HepG2 (cell line): ENCODE data around the gene POMP. TPM values are rescaled to one million over a fixed set of nuclear protein-coding genes. Genes with fewer than 3 reads are reported as not detected.

ENCODE experiments used
- ATAC-seq: fragments of 200-7000 bp; cut with Tn5 transposase; 3 replicates; pipeline ENCODE4 v1.9.1; 2020; ENCODE audit warnings: mild to moderate bottlenecking, moderate library complexity
- BruUV-seq: library from RNA; stranded (reverse); fragments of 400-500 nt; replicated peaks from 2 replicates; lab custom pipeline; 2021; lab: Mats Ljungman, UMichigan
- CTCF ChIA-PET: fragments of 300-600 bp; formaldehyde crosslinking; extraction: SDS; loops from one replicate; lab custom pipeline; 2021; ENCODE audit warnings: low total read pairs, inconsistent platforms, low intra/inter-chr PET ratio; lab: Yijun Ruan, JAX
- POLR2A ChIA-PET: fragments of 350-600 bp; sonication (Branson Sonifier 250); formaldehyde crosslinking; loops from one replicate; lab custom pipeline; 2020; ENCODE audit warnings: antibody characterized with exemption, inconsistent platforms; lab: Yijun Ruan, JAX
- DNase-seq: peaks from one replicate; pipeline ENCODE4 v3.0.0-alpha.2; 2015; ENCODE audit warnings: low spot score
- FAIRE-seq: peaks from 3 replicates; lab custom pipeline; 2011; peaks lifted over from hg19 to GRCh38; lab: Jason Lieb, UNC
- H2AFZ ChIP-seq: one replicate; pipeline ENCODE4 v1.6.1; 2011; ENCODE audit warnings: low read length, inconsistent platforms
- H3K27ac ChIP-seq: fragments of 300-600 bp; 3 replicates; pipeline ENCODE4 v1.8.0; 2011; ENCODE audit warnings: mixed run types, mild to moderate bottlenecking, mixed read lengths, low read length, inconsistent platforms; ENCODE audit not compliant: insufficient read depth; ENCODE audit errors: extremely low read length
- H3K27me3 ChIP-seq, 2 experiments: fragments of 200-600 bp in 1 of 2; 2 replicates in 1 of 2; 3 replicates in 1 of 2; pipeline versions ENCODE4 v1.6.0 to v1.8.0; 2011; ENCODE audit warnings: low read length in 2 of 2, mild to moderate bottlenecking in 2 of 2, moderate library complexity in 2 of 2, inconsistent platforms in 1 of 2; ENCODE audit not compliant: insufficient read depth in 2 of 2, control insufficient read depth in 1 of 2
- H3K36me3 ChIP-seq, 2 experiments: fragments of 200-600 bp in 1 of 2; replicated peaks in 1 of 2; 2 replicates in 1 of 2; 3 replicates in 1 of 2; pipeline versions ENCODE4 v1.5.1 to v1.8.0; 2011; ENCODE audit warnings: low read length in 2 of 2, inconsistent platforms in 1 of 2; ENCODE audit not compliant: insufficient read depth in 2 of 2, control insufficient read depth in 1 of 2
- H3K4me1 ChIP-seq: 2 replicates; pipeline ENCODE4 v1.5.1; 2012; ENCODE audit warnings: low read length, inconsistent platforms; ENCODE audit not compliant: insufficient read depth
- H3K4me2 ChIP-seq: 2 replicates; pipeline ENCODE4 v1.6.0; 2011; ENCODE audit warnings: low read depth, low read length, inconsistent platforms
- H3K4me3 ChIP-seq, 3 experiments: fragments of 200-600 bp in 1 of 3; sonication (generic), shearing (Covaris generic) in 1 of 3; replicated peaks in 1 of 3; 2 replicates each; pipeline ENCODE4 v1.5.1; 2011 to 2016; ENCODE audit warnings: low read length in 3 of 3, inconsistent platforms in 2 of 3, low read depth in 2 of 3, mild to moderate bottlenecking in 2 of 3, control low read depth in 1 of 3, mixed read lengths in 1 of 3; ENCODE audit not compliant: insufficient read depth in 1 of 3
- H3K79me2 ChIP-seq: one replicate; pipeline ENCODE4 v1.6.1; 2011; ENCODE audit warnings: low read length, inconsistent platforms; ENCODE audit not compliant: insufficient read depth
- H3K9ac ChIP-seq: 2 replicates; pipeline ENCODE4 v1.6.0; 2011; ENCODE audit warnings: mild to moderate bottlenecking, low read depth, low read length, inconsistent platforms; ENCODE audit not compliant: insufficient read depth
- H3K9me3 ChIP-seq: 2 replicates; pipeline ENCODE4 v1.5.1; 2012; ENCODE audit warnings: mild to moderate bottlenecking, low read length
- H4K20me1 ChIP-seq: 2 replicates; pipeline ENCODE4 v1.6.0; 2011; ENCODE audit warnings: inconsistent platforms, mild to moderate bottlenecking, low read length, moderate library complexity; ENCODE audit not compliant: insufficient read depth
- FOXP1 ChIP-seq, 2 experiments: fragments of 450-650 bp in 1 of 2; IDR thresholded peaks; 2 replicates each; pipeline ENCODE4 v1.6.1; 2017 to 2018; ENCODE audit warnings: antibody characterized with exemption in 1 of 2
- HOXA3 ChIP-seq: sonication (generic); formaldehyde crosslinking; IDR thresholded peaks from 2 replicates; pipeline ENCODE4 v1.5.0; 2020; ENCODE audit warnings: missing genetic modification reagents
- KLF12 ChIP-seq: sonication (generic); formaldehyde crosslinking; IDR thresholded peaks from 2 replicates; pipeline ENCODE4 v1.4.0; 2020; ENCODE audit warnings: missing genetic modification reagents, borderline replicate concordance
- LCORL ChIP-seq, 2 experiments: fragments of 450-650 bp in 1 of 2; sonication (generic) in 1 of 2; formaldehyde crosslinking in 1 of 2; IDR thresholded peaks; 2 replicates each; pipeline versions ENCODE4 v1.5.0 to v1.6.1; 2017 to 2020; ENCODE audit warnings: antibody characterized with exemption in 1 of 2, missing genetic modification reagents in 1 of 2
- ZMYM3 ChIP-seq: sonication (generic); formaldehyde crosslinking; IDR thresholded peaks from 2 replicates; pipeline ENCODE4 v1.5.1; 2020; ENCODE audit warnings: mild to moderate bottlenecking, missing genetic modification reagents
- ZNF326 ChIP-seq: sonication (generic); formaldehyde crosslinking; IDR thresholded peaks from 2 replicates; pipeline ENCODE4 v1.4.0; 2020; ENCODE audit warnings: missing genetic modification reagents, borderline replicate concordance
- ZNF746 ChIP-seq: sonication (generic); formaldehyde crosslinking; IDR thresholded peaks from 2 replicates; pipeline ENCODE4 v1.8.0; 2022; ENCODE audit warnings: mild to moderate bottlenecking, missing genetic modification reagents
- WGBS: methylation state at CpG from one replicate; pipeline ENCODE4 v1.1.6; 2017; ENCODE audit warnings: low lambda C conversion rate; 5-methylcytosine and 5-hydroxymethylcytosine counted together
- in situ Hi-C: cut with HindIII; loops from 2 replicates; pipeline ENCODE4 v1.10.0; 2017; ENCODE audit warnings: low pct_unique_long_range_greater_than_20kb; ENCODE audit not compliant: extremely low pct_ligation_motif_present
- intact Hi-C: fragments of 100-400 bp; cut with micrococcal nuclease; formaldehyde crosslinking; loops from one replicate; pipeline ENCODE4 v1.10.0; 2022; ENCODE audit not compliant: unreplicated experiment
- polyA plus RNA-seq, 8 experiments: library from polyadenylated mRNA; depleted of rRNA in 3 of 8; stranded (reverse) in 7 of 8; unstranded in 1 of 8; fragments of >200 nt; fragmentation: Illumina TruSeq in 4 of 8; extraction: Trizol in 4 of 8; gene quantifications; 2 replicates each; pipeline versions ENCODE4 v1.2.1 to v1.2.3, GENCODE V29; 2011 to 2016; ENCODE audit warnings: low read depth in 4 of 8, missing spikeins in 1 of 8, mixed read lengths in 1 of 8; ENCODE audit not compliant: insufficient read depth in 1 of 8
- total RNA-seq, 5 experiments: library from RNA; depleted of rRNA; stranded (reverse); fragments of >200 nt; fragmentation: Illumina TruSeq; extraction: Trizol; gene quantifications; 2 replicates each; pipeline ENCODE4 v1.2.3, GENCODE V29; 2016; ENCODE audit warnings: low read depth in 1 of 5
- TF ChIP-seq, protein P1 (sequence below): sonication (generic); formaldehyde crosslinking; IDR thresholded peaks from 2 replicates; pipeline ENCODE4 v1.4.0; 2020; ENCODE audit warnings: low read depth, mild to moderate bottlenecking, missing genetic modification reagents
- TF ChIP-seq, protein P2 (sequence below): sonication (generic); formaldehyde crosslinking; IDR thresholded peaks from 2 replicates; pipeline ENCODE4 v1.4.0; 2020; ENCODE audit warnings: missing genetic modification reagents, mild to moderate bottlenecking, borderline replicate concordance
- TF ChIP-seq, protein P3 (sequence below): IDR thresholded peaks from 2 replicates; pipeline ENCODE4 v1.6.1; 2016; ENCODE audit warnings: low read depth, control low read depth
- TF ChIP-seq, protein P4 (sequence below): sonication (generic); formaldehyde crosslinking; IDR thresholded peaks from 2 replicates; pipeline ENCODE4 v1.5.0; 2020; ENCODE audit warnings: missing genetic modification reagents

The POMP gene
- total and polyA plus RNA-seq, 2 of the 13 experiments (the other 11 are each of a cell fraction or from before 2014, with no cell fraction given), result 30.6 to 118 TPM

DNA sequence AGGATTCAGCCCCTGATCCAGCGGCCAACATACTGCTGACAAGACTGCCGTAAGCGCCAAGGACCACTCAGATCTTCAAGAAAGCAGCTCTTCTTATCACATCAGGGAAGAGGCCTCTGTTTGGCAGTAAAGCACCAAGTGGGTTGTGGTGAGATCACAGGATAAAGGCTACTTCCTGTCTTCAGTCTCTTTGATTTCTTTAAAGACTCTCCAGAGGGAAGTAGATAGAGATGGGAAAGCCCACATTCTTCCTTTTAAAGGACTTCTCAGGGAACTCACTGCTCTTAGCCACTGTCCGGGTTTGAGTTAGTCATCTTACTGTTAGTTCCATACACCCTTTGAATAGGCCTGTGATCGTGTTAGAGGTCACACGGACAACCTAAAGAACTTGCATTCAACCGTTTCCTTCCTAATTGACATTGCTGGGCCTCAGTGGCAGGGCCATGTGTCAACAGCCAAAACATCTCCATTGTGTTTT is 47.2 kb upstream of the POMP start:
- 28% methylated on average over 7 of the region's 7 CpGs for WGBS
- POLR2A ChIA-PET, result no interaction called here
- Histone ChIP-seq H3K4me3 (no peak overlapping the region), H4K20me1 (no peaks in the 10 kb centered on the region), H3K27ac (no peak overlapping the region), H3K9me3 (no peaks in the 10 kb centered on the region), H3K9ac (no peak overlapping the region), H3K79me2 (no peaks in the 10 kb centered on the region), H3K36me3 (no peaks in the 10 kb centered on the region)
- in situ Hi-C loops (no loop called here), intact Hi-C loops (no loop called here)
- ATAC-seq (no peak), FAIRE-seq (no peak)
- no TSS peak for BruUV-seq
- CTCF ChIA-PET, result no interaction called here
- no peak for TF ChIP-seq ZMYM3 (CRISPR knock-in tag)
- TF ChIP-seq, all 625 proteins: peak for 0
- no peak overlapping the region for H3K4me2 ChIP-seq
- no peaks in the 10 kb centered on the region for H3K4me1 ChIP-seq
- no peaks in the 10 kb centered on the region for H3K27me3 ChIP-seq
- H2AFZ ChIP-seq, result no peak overlapping the region
- DNase-seq, result no peak

DNA sequence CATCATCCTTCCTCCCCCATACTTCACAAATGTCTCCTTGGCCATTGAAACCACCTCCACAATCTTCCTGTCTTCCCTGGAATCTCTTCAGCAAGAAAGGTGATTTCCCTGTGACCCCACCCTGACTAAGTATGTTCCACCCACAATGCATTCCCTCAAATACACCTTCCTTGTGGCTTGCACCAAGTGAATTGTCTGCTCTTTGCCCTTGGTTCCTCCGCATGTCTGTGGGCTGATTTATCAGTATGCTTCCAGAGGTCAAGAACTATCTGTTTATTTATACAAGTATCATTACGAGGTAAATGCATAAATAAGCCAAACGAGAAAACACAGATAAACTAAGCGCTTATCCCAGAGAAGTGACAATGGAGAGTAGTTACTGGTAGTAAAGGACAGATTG is 45.4 kb upstream of the POMP start:
- no peaks in the 10 kb centered on the region for H3K4me1 ChIP-seq
- no peaks in the 10 kb centered on the region for H3K79me2 ChIP-seq
- H3K27ac ChIP-seq, result no peak overlapping the region
- DNase-seq, result no peak
- no peak overlapping the region for H3K4me3 ChIP-seq
- H3K36me3 ChIP-seq, result no peaks in the 10 kb centered on the region
- no peaks in the 10 kb centered on the region; a peak in 1 of 5 replicates for H3K27me3 ChIP-seq
- H3K9me3 ChIP-seq, result no peaks in the 10 kb centered on the region
- FAIRE-seq, result no peak
- H3K4me2 ChIP-seq, result no peak overlapping the region
- 5% methylated on average over 4 of the region's 4 CpGs for WGBS
- CTCF ChIA-PET, result no interaction called here
- H3K9ac ChIP-seq, result no peak overlapping the region
- intact Hi-C loops, result no loop called here
- H2AFZ ChIP-seq, result no peak overlapping the region
- no peaks in the 10 kb centered on the region for H4K20me1 ChIP-seq
- BruUV-seq, result no TSS peak
- in situ Hi-C loops, result no loop called here
- POLR2A ChIA-PET, result no interaction called here
- no peak for ATAC-seq
- TF ChIP-seq, protein P1, sequence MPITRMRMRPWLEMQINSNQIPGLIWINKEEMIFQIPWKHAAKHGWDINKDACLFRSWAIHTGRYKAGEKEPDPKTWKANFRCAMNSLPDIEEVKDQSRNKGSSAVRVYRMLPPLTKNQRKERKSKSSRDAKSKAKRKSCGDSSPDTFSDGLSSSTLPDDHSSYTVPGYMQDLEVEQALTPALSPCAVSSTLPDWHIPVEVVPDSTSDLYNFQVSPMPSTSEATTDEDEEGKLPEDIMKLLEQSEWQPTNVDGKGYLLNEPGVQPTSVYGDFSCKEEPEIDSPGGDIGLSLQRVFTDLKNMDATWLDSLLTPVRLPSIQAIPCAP (CRISPR knock-in tag), result no peak
- TF ChIP-seq KLF12, result no peak
- TF ChIP-seq, protein P2, sequence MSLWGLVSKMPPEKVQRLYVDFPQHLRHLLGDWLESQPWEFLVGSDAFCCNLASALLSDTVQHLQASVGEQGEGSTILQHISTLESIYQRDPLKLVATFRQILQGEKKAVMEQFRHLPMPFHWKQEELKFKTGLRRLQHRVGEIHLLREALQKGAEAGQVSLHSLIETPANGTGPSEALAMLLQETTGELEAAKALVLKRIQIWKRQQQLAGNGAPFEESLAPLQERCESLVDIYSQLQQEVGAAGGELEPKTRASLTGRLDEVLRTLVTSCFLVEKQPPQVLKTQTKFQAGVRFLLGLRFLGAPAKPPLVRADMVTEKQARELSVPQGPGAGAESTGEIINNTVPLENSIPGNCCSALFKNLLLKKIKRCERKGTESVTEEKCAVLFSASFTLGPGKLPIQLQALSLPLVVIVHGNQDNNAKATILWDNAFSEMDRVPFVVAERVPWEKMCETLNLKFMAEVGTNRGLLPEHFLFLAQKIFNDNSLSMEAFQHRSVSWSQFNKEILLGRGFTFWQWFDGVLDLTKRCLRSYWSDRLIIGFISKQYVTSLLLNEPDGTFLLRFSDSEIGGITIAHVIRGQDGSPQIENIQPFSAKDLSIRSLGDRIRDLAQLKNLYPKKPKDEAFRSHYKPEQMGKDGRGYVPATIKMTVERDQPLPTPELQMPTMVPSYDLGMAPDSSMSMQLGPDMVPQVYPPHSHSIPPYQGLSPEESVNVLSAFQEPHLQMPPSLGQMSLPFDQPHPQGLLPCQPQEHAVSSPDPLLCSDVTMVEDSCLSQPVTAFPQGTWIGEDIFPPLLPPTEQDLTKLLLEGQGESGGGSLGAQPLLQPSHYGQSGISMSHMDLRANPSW (CRISPR knock-in tag), result no peak
- TF ChIP-seq, protein P3, sequence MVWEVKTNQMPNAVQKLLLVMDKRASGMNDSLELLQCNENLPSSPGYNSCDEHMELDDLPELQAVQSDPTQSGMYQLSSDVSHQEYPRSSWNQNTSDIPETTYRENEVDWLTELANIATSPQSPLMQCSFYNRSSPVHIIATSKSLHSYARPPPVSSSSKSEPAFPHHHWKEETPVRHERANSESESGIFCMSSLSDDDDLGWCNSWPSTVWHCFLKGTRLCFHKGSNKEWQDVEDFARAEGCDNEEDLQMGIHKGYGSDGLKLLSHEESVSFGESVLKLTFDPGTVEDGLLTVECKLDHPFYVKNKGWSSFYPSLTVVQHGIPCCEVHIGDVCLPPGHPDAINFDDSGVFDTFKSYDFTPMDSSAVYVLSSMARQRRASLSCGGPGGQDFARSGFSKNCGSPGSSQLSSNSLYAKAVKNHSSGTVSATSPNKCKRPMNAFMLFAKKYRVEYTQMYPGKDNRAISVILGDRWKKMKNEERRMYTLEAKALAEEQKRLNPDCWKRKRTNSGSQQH (CRISPR knock-in tag), result no peak
- no peak for TF ChIP-seq ZNF326 (CRISPR knock-in tag)
- TF ChIP-seq, protein P4, sequence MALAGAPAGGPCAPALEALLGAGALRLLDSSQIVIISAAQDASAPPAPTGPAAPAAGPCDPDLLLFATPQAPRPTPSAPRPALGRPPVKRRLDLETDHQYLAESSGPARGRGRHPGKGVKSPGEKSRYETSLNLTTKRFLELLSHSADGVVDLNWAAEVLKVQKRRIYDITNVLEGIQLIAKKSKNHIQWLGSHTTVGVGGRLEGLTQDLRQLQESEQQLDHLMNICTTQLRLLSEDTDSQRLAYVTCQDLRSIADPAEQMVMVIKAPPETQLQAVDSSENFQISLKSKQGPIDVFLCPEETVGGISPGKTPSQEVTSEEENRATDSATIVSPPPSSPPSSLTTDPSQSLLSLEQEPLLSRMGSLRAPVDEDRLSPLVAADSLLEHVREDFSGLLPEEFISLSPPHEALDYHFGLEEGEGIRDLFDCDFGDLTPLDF (CRISPR knock-in tag), result no peak
- no peak for TF ChIP-seq FOXP1 (IDR thresholded peaks at IDR 0.05)
- TF ChIP-seq FOXP1 (CRISPR knock-in tag; IDR thresholded peaks at IDR 0.05), result no peak
- TF ChIP-seq HOXA3, result no peak
- no peak for TF ChIP-seq ZNF746
- TF ChIP-seq LCORL (IDR thresholded peaks at IDR 0.05), result no peak
- TF ChIP-seq LCORL (CRISPR knock-in tag; IDR thresholded peaks at IDR 0.05), result no peak
